H9 (cell line): ENCODE data around the gene HAUS7. TPM values are rescaled to one million over a fixed set of nuclear protein-coding genes. Genes with fewer than 3 reads are reported as not detected.

Experiments
- DNase-seq: peaks from one replicate; pipeline ENCODE4 v3.0.0-alpha.2; 2017
- H2AFZ ChIP-seq: one replicate; pipeline ENCODE4 v1.6.1; 2013; ENCODE audit warnings: mild to moderate bottlenecking, low read length, control low read depth, moderate library complexity
- H2AK5ac ChIP-seq: 2 replicates; pipeline ENCODE4 v1.6.1; 2013; ENCODE audit warnings: low read length, control low read depth, mixed read lengths; ENCODE audit not compliant: insufficient read length
- H2BK120ac ChIP-seq: one replicate; pipeline ENCODE4 v1.6.1; 2013; ENCODE audit warnings: low read depth, mild to moderate bottlenecking, low read length, control low read depth, inconsistent platforms; ENCODE audit not compliant: poor library complexity, severe bottlenecking
- H2BK12ac ChIP-seq: 2 replicates; pipeline ENCODE4 v1.6.1; 2013; ENCODE audit warnings: low read length, control low read depth, mixed read lengths, low read depth; ENCODE audit not compliant: insufficient read length
- H2BK15ac ChIP-seq: 2 replicates; pipeline ENCODE4 v1.6.1; 2013; ENCODE audit warnings: low read depth, low read length, control low read depth
- H2BK20ac ChIP-seq: one replicate; pipeline ENCODE4 v1.6.1; 2013; ENCODE audit warnings: low read depth, mild to moderate bottlenecking, low read length, control low read depth, inconsistent platforms; ENCODE audit not compliant: poor library complexity, severe bottlenecking
- H2BK5ac ChIP-seq: 2 replicates; pipeline ENCODE4 v1.6.1; 2013; ENCODE audit warnings: low read length, control low read depth, mixed read lengths; ENCODE audit not compliant: insufficient read length
- H3K14ac ChIP-seq: 2 replicates; pipeline ENCODE4 v1.6.1; 2013; ENCODE audit warnings: low read length, control low read depth; ENCODE audit not compliant: insufficient read depth
- H3K18ac ChIP-seq: 2 replicates; pipeline ENCODE4 v1.6.1; 2013; ENCODE audit warnings: low read depth, mild to moderate bottlenecking, mixed read lengths, low read length, control low read depth; ENCODE audit not compliant: insufficient read length
- H3K23ac ChIP-seq: 2 replicates; pipeline ENCODE4 v1.6.1; 2013; ENCODE audit warnings: low read length, control low read depth, mixed read lengths, low read depth; ENCODE audit not compliant: insufficient read length
- H3K23me2 ChIP-seq: 2 replicates; pipeline ENCODE4 v1.6.1; 2013; ENCODE audit warnings: low read depth, mild to moderate bottlenecking, mixed read lengths, low read length, control low read depth; ENCODE audit not compliant: insufficient read length, poor library complexity, severe bottlenecking
- H3K27ac ChIP-seq: 2 replicates; pipeline ENCODE4 v1.5.1; 2013; ENCODE audit warnings: low read length, control low read depth, mixed read lengths, low read depth; ENCODE audit not compliant: insufficient read length
- H3K27me3 ChIP-seq: 2 replicates; pipeline ENCODE4 v1.6.1; 2013; ENCODE audit warnings: low read length, control low read depth, inconsistent platforms; ENCODE audit not compliant: insufficient read depth
- H3K4ac ChIP-seq: 2 replicates; pipeline ENCODE4 v1.6.1; 2013; ENCODE audit warnings: low read depth, mild to moderate bottlenecking, control low read depth, inconsistent platforms, low read length, moderate library complexity
- H3K4me1 ChIP-seq: 2 replicates; pipeline ENCODE4 v1.6.1; 2013; ENCODE audit warnings: low read length, control low read depth, inconsistent platforms; ENCODE audit not compliant: insufficient read depth
- H3K4me2 ChIP-seq: 2 replicates; pipeline ENCODE4 v1.6.1; 2013; ENCODE audit warnings: low read length, control low read depth, mixed read lengths; ENCODE audit not compliant: insufficient read length, insufficient read depth
- H3K56ac ChIP-seq: 2 replicates; pipeline ENCODE4 v1.6.1; 2013; ENCODE audit warnings: low read depth, mild to moderate bottlenecking, mixed read lengths, low read length, control low read depth; ENCODE audit not compliant: insufficient read length
- H3K79me1 ChIP-seq: 2 replicates; pipeline ENCODE4 v1.6.1; 2013; ENCODE audit warnings: low read depth, mild to moderate bottlenecking, moderate library complexity, low read length, control low read depth, inconsistent platforms; ENCODE audit not compliant: insufficient read depth, poor library complexity, severe bottlenecking
- H3K79me2 ChIP-seq: 2 replicates; pipeline ENCODE4 v1.6.1; 2013; ENCODE audit warnings: low read length, control low read depth, inconsistent platforms; ENCODE audit not compliant: insufficient read depth
- H3K9ac ChIP-seq: 2 replicates; pipeline ENCODE4 v1.6.1; 2013; ENCODE audit warnings: low read length, control low read depth, mixed read lengths; ENCODE audit not compliant: insufficient read length; ENCODE audit errors: extremely low read depth
- H3K9me3 ChIP-seq: one replicate; pipeline ENCODE4 v1.6.1; 2013; ENCODE audit warnings: low read depth, low read length, inconsistent platforms; ENCODE audit not compliant: control insufficient read depth
- H3T11ph ChIP-seq: one replicate; pipeline ENCODE4 v1.6.1; 2013; ENCODE audit warnings: mild to moderate bottlenecking, low read length, control low read depth, inconsistent platforms
- H4K20me1 ChIP-seq: one replicate; pipeline ENCODE4 v1.6.1; 2013; ENCODE audit not compliant: control insufficient read depth, insufficient read length, insufficient read depth
- H4K5ac ChIP-seq: 2 replicates; pipeline ENCODE4 v1.6.1; 2013; ENCODE audit warnings: low read depth, mild to moderate bottlenecking, mixed read lengths, low read length, control low read depth; ENCODE audit not compliant: insufficient read length
- H4K8ac ChIP-seq: replicated peaks from 2 replicates; pipeline ENCODE4 v1.6.1; 2013; ENCODE audit warnings: low read length, control low read depth, mixed read lengths, low read depth; ENCODE audit not compliant: insufficient read length
- H4K91ac ChIP-seq: 2 replicates; pipeline ENCODE4 v1.6.1; 2013; ENCODE audit warnings: low read depth, mild to moderate bottlenecking, moderate library complexity, mixed read lengths, low read length, control low read depth; ENCODE audit not compliant: insufficient read length
- H3K27ac Mint-ChIP-seq, 3 experiments: 2 replicates in 2 of 3; 3 replicates in 1 of 3; pipeline ENCODE4 v1.8.0; 2020 to 2021; ENCODE audit warnings: mixed read lengths in 3 of 3, mild to moderate bottlenecking in 1 of 3, moderate library complexity in 1 of 3
- H3K27me3 Mint-ChIP-seq: 2 replicates; pipeline ENCODE4 v1.8.0; 2021; ENCODE audit warnings: low read depth, mild to moderate bottlenecking, moderate library complexity, mixed read lengths
- H3K36me3 Mint-ChIP-seq, 3 experiments: 2 replicates in 2 of 3; 3 replicates in 1 of 3; pipeline ENCODE4 v1.8.0; 2020 to 2021; ENCODE audit warnings: low read depth in 3 of 3, mixed read lengths in 3 of 3; ENCODE audit not compliant: insufficient read depth in 1 of 3
- H3K4me1 Mint-ChIP-seq, 2 experiments: 2 replicates each; pipeline ENCODE4 v1.8.0; 2020; ENCODE audit warnings: mixed read lengths in 2 of 2
- H3K4me3 Mint-ChIP-seq, 2 experiments: 2 replicates in 1 of 2; 3 replicates in 1 of 2; pipeline ENCODE4 v1.8.0; 2020 to 2021; ENCODE audit warnings: mild to moderate bottlenecking in 2 of 2, mixed read lengths in 2 of 2, moderate library complexity in 1 of 2
- H3K9me3 Mint-ChIP-seq, 2 experiments: 2 replicates in 1 of 2; 3 replicates in 1 of 2; pipeline ENCODE4 v1.8.0; 2020; ENCODE audit warnings: mild to moderate bottlenecking in 2 of 2, mixed read lengths in 2 of 2, moderate library complexity in 1 of 2
- WGBS: extraction: QIAGEN DNeasy Blood & Tissue Kit; methylation state at CpG from one replicate; pipeline ENCODE4 v1.1.7; 2013; ENCODE audit warnings: missing lambda C conversion rate, low lambda C conversion rate, mixed read lengths; ENCODE audit not compliant: insufficient read length; ENCODE audit errors: extremely low coverage; 5-methylcytosine and 5-hydroxymethylcytosine counted together
- total RNA-seq: library from RNA; stranded (reverse); gene quantifications from 2 replicates; pipeline ENCODE4 v1.2.1, GENCODE V29; 2021
- TF ChIP-seq, protein P1 (sequence below): fragments of 200-600 bp; sonication (generic); conservative IDR thresholded peaks from 3 replicates; pipeline ENCODE4 v1.8.0; 2021; ENCODE audit warnings: antibody characterized with exemption, mild to moderate bottlenecking

The HAUS7 gene
- total RNA-seq, 1 experiment from 2014 or later = 45.3 TPM

DNA sequence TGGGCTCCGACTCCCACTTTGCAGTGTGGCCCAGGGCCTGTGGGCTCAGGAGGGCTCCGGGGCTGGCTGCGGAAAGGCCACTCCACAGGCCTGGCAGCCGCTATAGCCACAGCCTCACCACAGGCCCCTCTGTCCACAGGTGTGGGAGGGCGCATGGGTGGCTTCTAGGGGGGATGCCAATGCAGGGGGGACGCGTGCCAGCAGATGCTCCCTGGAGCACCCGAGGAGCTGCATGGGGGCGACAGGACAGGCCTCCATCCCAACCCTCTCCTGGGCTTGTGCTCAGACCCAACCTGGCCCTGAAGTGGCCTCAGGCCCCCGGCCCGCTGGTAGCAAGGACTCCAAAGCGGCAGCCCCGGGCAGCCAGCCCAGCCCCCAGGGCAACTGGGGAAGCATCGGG lies 32.4 kb upstream of the HAUS7 start:
- TF ChIP-seq, protein P1, sequence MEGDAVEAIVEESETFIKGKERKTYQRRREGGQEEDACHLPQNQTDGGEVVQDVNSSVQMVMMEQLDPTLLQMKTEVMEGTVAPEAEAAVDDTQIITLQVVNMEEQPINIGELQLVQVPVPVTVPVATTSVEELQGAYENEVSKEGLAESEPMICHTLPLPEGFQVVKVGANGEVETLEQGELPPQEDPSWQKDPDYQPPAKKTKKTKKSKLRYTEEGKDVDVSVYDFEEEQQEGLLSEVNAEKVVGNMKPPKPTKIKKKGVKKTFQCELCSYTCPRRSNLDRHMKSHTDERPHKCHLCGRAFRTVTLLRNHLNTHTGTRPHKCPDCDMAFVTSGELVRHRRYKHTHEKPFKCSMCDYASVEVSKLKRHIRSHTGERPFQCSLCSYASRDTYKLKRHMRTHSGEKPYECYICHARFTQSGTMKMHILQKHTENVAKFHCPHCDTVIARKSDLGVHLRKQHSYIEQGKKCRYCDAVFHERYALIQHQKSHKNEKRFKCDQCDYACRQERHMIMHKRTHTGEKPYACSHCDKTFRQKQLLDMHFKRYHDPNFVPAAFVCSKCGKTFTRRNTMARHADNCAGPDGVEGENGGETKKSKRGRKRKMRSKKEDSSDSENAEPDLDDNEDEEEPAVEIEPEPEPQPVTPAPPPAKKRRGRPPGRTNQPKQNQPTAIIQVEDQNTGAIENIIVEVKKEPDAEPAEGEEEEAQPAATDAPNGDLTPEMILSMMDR = no peak
- no CpG with 5 or more reads among the region's 14 CpGs for WGBS
- no peak overlapping the region for H4K5ac ChIP-seq
- Mint-ChIP-seq H3K27ac (no peak overlapping the region), H3K27me3 (peaks cover 4% of the 10 kb centered on the region), H3K4me3 (no peak overlapping the region), H3K36me3 (peaks cover 6 to 8% (median 8%) of the 10 kb centered on the region in 3 experiments; a peak in 5 of 7 replicates), H3K4me1 (peaks cover 0 to 4% of the 10 kb centered on the region in 2 experiments; a peak in 2 of 4 replicates), H3K9me3 (peaks cover 56 to 68% of the 10 kb centered on the region in 2 experiments)
- H4K20me1 ChIP-seq = no peaks in the 10 kb centered on the region
- H2AK5ac ChIP-seq = no peak overlapping the region
- H3T11ph ChIP-seq = no peak overlapping the region
- no peak overlapping the region for H2BK120ac ChIP-seq
- no peak for DNase-seq
- H3K23ac ChIP-seq = no peak overlapping the region
- no peak overlapping the region for H2BK15ac ChIP-seq
- no peak overlapping the region for H3K18ac ChIP-seq
- H3K23me2 ChIP-seq = no peaks in the 10 kb centered on the region
- no peak overlapping the region for H3K4me2 ChIP-seq
- H2BK20ac ChIP-seq = no peak overlapping the region
- no peak overlapping the region for H3K27ac ChIP-seq
- H2AFZ ChIP-seq = no peak overlapping the region
- no peaks in the 10 kb centered on the region for H3K79me1 ChIP-seq
- no peak overlapping the region for H3K14ac ChIP-seq
- H4K91ac ChIP-seq = no peak overlapping the region
- H3K9ac ChIP-seq = no peak overlapping the region
- no peak overlapping the region for H2BK12ac ChIP-seq
- H3K4ac ChIP-seq = no peak overlapping the region
- H3K9me3 ChIP-seq = peaks cover 25% of the 10 kb centered on the region
- H3K79me2 ChIP-seq = no peaks in the 10 kb centered on the region
- H3K56ac ChIP-seq = no peak overlapping the region
- no peaks in the 10 kb centered on the region for H3K4me1 ChIP-seq
- H2BK5ac ChIP-seq = no peak overlapping the region
- no peak overlapping the region for H4K8ac ChIP-seq
- H3K27me3 ChIP-seq = no peaks in the 10 kb centered on the region; the same call in 1 of the 2 replicates
